ENCODE data around the gene UBR7.
"Not testable (repeated sequence)": the region's sequence is repeated elsewhere in the genome, so short reads cannot be mapped to it uniquely, and the experiment has no call there.

DNA sequence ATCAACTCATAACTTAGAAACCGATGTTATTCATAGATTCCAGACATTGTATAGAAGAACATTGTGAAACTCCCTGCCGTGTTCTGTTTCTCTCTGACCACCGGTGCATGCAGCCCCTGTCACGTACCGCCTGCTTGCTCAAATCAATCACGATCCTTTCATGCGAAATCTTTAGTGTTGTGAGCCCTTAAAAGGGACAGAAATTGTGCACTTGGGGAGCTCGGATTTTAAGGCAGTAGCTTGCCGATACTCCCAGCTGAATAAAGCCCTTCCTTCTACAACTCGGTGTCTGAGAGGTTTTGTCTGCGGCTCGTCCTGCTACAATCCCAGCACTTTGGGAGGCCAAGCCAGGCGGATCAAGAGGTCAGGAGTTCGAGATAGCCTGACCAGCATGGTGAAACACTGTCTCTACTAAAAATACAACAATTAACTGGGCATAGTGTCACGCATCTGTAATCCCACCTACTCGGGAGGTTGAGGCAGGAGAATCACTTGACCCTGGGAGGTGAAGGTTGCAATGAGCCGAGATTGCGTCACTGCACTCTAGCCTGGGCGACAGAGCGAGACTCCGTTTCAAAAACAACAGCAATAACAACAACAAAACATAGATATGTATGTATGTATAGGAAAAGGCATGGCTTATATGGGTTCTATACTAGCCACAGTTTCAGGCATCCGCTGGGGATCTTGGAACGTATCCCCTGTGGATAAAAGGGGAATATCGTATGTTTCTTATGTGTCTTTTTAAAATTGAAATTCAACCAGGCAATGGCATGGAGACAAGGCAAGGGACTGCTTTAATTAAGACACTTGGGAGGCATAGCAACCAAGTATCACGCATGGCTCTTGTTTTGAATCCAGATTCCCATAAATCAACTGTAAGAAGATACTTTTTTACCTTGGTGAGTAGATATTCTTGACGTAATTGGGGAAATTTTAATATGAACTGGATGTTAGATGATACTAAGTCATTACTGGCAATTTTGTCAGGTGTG lies 41.5 kb upstream of the UBR7 start:
- TF ChIP-seq CTCF (IDR thresholded peaks at IDR 0.05; ENCODE audit: borderline replicate concordance, extremely low read depth, low read length, poor library complexity, severe bottlenecking); EZH2 (IDR thresholded peaks at IDR 0.05; ENCODE audit: borderline replicate concordance, low read depth, low read length, severe bottlenecking): not testable (repeated sequence)

Data from DND-41 (cell line).